Trophoblast cell (in vitro differentiated cells and primary cell): Measurements from ENCODE around the gene SLC38A11.
A peak's percentile ranks its signal among the peaks of the same experiment; 100 is the strongest.
"Not testable (repeated sequence)": the region's sequence is repeated elsewhere in the genome, so short reads cannot be mapped to it uniquely, and the experiment has no call there.

ENCODE experiments used
- DNase-seq, 2 donors: peaks; one replicate each; pipeline ENCODE4 v3.0.0-alpha.2; 2016
- H2AFZ ChIP-seq: 2 replicates; pipeline ENCODE4 v1.6.1; 2013; ENCODE audit warnings: low read length, moderate library complexity, mild to moderate bottlenecking; ENCODE audit not compliant: insufficient read depth, poor library complexity
- H2AK5ac ChIP-seq: 2 replicates; pipeline ENCODE4 v1.6.1; 2013; ENCODE audit warnings: mild to moderate bottlenecking, low read length
- H2BK120ac ChIP-seq: 2 replicates; pipeline ENCODE4 v1.6.1; 2013; ENCODE audit warnings: low read length, mild to moderate bottlenecking, moderate library complexity; ENCODE audit not compliant: insufficient read depth, poor library complexity
- H2BK12ac ChIP-seq: 2 replicates; pipeline ENCODE4 v1.6.1; 2013; ENCODE audit warnings: mild to moderate bottlenecking, low read length, moderate library complexity
- H2BK5ac ChIP-seq: 2 replicates; pipeline ENCODE4 v1.6.1; 2013; ENCODE audit warnings: low read length, low read depth, moderate library complexity, mild to moderate bottlenecking; ENCODE audit not compliant: poor library complexity
- H3K14ac ChIP-seq: 2 replicates; pipeline ENCODE4 v1.6.1; 2013; ENCODE audit warnings: mild to moderate bottlenecking, low read length
- H3K18ac ChIP-seq: 2 replicates; pipeline ENCODE4 v1.6.1; 2013; ENCODE audit warnings: mild to moderate bottlenecking, low read length
- H3K23ac ChIP-seq: 2 replicates; pipeline ENCODE4 v1.6.1; 2013; ENCODE audit warnings: low read length
- H3K27ac ChIP-seq: 2 replicates; pipeline ENCODE4 v1.5.1; 2013; ENCODE audit warnings: low read depth, mild to moderate bottlenecking, inconsistent platforms, low read length, moderate library complexity
- H3K27me3 ChIP-seq: 2 replicates; pipeline ENCODE4 v1.6.1; 2013; ENCODE audit warnings: inconsistent platforms, mild to moderate bottlenecking, low read length, moderate library complexity; ENCODE audit not compliant: insufficient read depth
- H3K36me3 ChIP-seq, 2 experiments: 1 replicate in 1 of 2; 2 replicates in 1 of 2; pipeline ENCODE4 v1.6.1; 2013; ENCODE audit warnings: low read length in 2 of 2, mild to moderate bottlenecking in 2 of 2, moderate library complexity in 1 of 2; ENCODE audit not compliant: insufficient read depth in 2 of 2, control insufficient read depth in 1 of 2
- H3K4ac ChIP-seq: 2 replicates; pipeline ENCODE4 v1.6.1; 2013; ENCODE audit warnings: low read depth, mild to moderate bottlenecking, low read length, moderate library complexity
- H3K4me1 ChIP-seq, 2 experiments: 1 replicate in 1 of 2; 2 replicates in 1 of 2; pipeline ENCODE4 v1.6.1; 2013; ENCODE audit warnings: low read length in 2 of 2, mild to moderate bottlenecking in 2 of 2, moderate library complexity in 1 of 2; ENCODE audit not compliant: insufficient read depth in 2 of 2, control insufficient read depth in 1 of 2
- H3K4me2 ChIP-seq: 2 replicates; pipeline ENCODE4 v1.6.1; 2013; ENCODE audit warnings: inconsistent platforms, mild to moderate bottlenecking, low read length, moderate library complexity
- H3K4me3 ChIP-seq: 2 replicates; pipeline ENCODE4 v1.5.1; 2013; ENCODE audit warnings: mild to moderate bottlenecking, low read depth, low read length, inconsistent platforms
- H3K79me1 ChIP-seq: one replicate; pipeline ENCODE4 v1.6.1; 2013; ENCODE audit warnings: low read length
- H3K79me2 ChIP-seq: 2 replicates; pipeline ENCODE4 v1.6.1; 2013; ENCODE audit warnings: low read length, mild to moderate bottlenecking; ENCODE audit not compliant: control insufficient read depth, insufficient read depth, poor library complexity
- H3K9ac ChIP-seq: 2 replicates; pipeline ENCODE4 v1.6.1; 2013; ENCODE audit warnings: mild to moderate bottlenecking, low read length
- H3K9me3 ChIP-seq: 2 replicates; pipeline ENCODE4 v1.6.1; 2013; ENCODE audit warnings: low read depth, mild to moderate bottlenecking, control low read depth, inconsistent platforms, low read length; ENCODE audit not compliant: insufficient read depth
- H4K12ac ChIP-seq: 2 replicates; pipeline ENCODE4 v1.6.1; 2013; ENCODE audit warnings: low read depth, mild to moderate bottlenecking, low read length, moderate library complexity
- H4K8ac ChIP-seq: 2 replicates; pipeline ENCODE4 v1.6.1; 2013; ENCODE audit warnings: low read depth, mild to moderate bottlenecking, low read length, moderate library complexity
- H4K91ac ChIP-seq: one replicate; pipeline ENCODE4 v1.6.1; 2013; ENCODE audit warnings: low read depth, mild to moderate bottlenecking, low read length, moderate library complexity
- WGBS: extraction: QIAGEN DNeasy Blood & Tissue Kit; methylation state at CpG from one replicate; pipeline ENCODE4 v1.1.7; 2013; ENCODE audit warnings: missing lambda C conversion rate; ENCODE audit not compliant: insufficient read length, insufficient coverage; ENCODE audit errors: extremely low coverage; 5-methylcytosine and 5-hydroxymethylcytosine counted together

SLC38A11 gene

GRCh38 chr2:164981217-164981990 lies 26.1 kb upstream of the SLC38A11 start:
- Histone ChIP-seq H2AFZ (no peak overlapping the region), H3K79me2 (no peaks in the 10 kb centered on the region), H4K12ac (no peak overlapping the region), H3K23ac (no peak overlapping the region), H4K8ac (no peak overlapping the region), H2AK5ac (no peak overlapping the region), H3K36me3 (no peaks in the 10 kb centered on the region), H3K4ac (no peak overlapping the region), H3K9me3 (no peaks in the 10 kb centered on the region), H3K4me3 (no peak overlapping the region), H3K9ac (no peak overlapping the region), H3K79me1 (no peaks in the 10 kb centered on the region), H3K27ac (no peak overlapping the region), H3K27me3 (no peaks in the 10 kb centered on the region), H3K14ac (no peak overlapping the region), H2BK120ac (no peak overlapping the region), H3K4me1 (no peaks in the 10 kb centered on the region), H4K91ac (no peak overlapping the region), H2BK12ac (peak overlapping the region; percentile 30), H3K4me2 (no peak overlapping the region), H2BK5ac (no peak overlapping the region), H3K18ac (no peak overlapping the region)
- no peak for DNase-seq
- WGBS, result no CpG with 5 or more reads among the region's 7 CpGs

- not testable (repeated sequence) for H3K27me3 ChIP-seq, H2AK5ac ChIP-seq, DNase-seq, H3K4me3 ChIP-seq, H3K4ac ChIP-seq, H3K18ac ChIP-seq, H4K91ac ChIP-seq, H3K4me1 ChIP-seq, H3K9me3 ChIP-seq, H4K8ac ChIP-seq, H2BK120ac ChIP-seq, H3K14ac ChIP-seq, H2BK12ac ChIP-seq, H3K36me3 ChIP-seq, H3K23ac ChIP-seq, H4K12ac ChIP-seq, H3K9ac ChIP-seq, H3K79me1 ChIP-seq, H2BK5ac ChIP-seq, H3K4me2 ChIP-seq, H3K27ac ChIP-seq, H3K79me2 ChIP-seq, H2AFZ ChIP-seq
- WGBS, result no CpG with 5 or more reads among the region's 2 CpGs
Observed at GRCh38 chr2:164980688-164981087, 25.4 kb upstream of the SLC38A11 start.

GRCh38 chr2:164979113-164979512 lies 23.8 kb upstream of the SLC38A11 start:
- WGBS, result no CpG with 5 or more reads among the region's 2 CpGs
- H3K23ac ChIP-seq, result no peak overlapping the region
- H2AFZ ChIP-seq, result no peak overlapping the region
- no peak overlapping the region for H3K4ac ChIP-seq
- H3K9me3 ChIP-seq, result no peaks in the 10 kb centered on the region
- no peaks in the 10 kb centered on the region for H3K79me1 ChIP-seq
- no peak overlapping the region for H3K18ac ChIP-seq
- no peak overlapping the region for H3K9ac ChIP-seq
- no peaks in the 10 kb centered on the region for H3K79me2 ChIP-seq
- no peak overlapping the region for H2AK5ac ChIP-seq
- H2BK5ac ChIP-seq, result no peak overlapping the region
- no peak overlapping the region for H3K27ac ChIP-seq
- H3K4me2 ChIP-seq, result no peak overlapping the region
- DNase-seq, result peak in 1 of 2 donors; percentile 41
- H3K4me1 ChIP-seq, result no peaks in the 10 kb centered on the region
- no peaks in the 10 kb centered on the region for H3K36me3 ChIP-seq
- H3K14ac ChIP-seq, result no peak overlapping the region
- H4K12ac ChIP-seq, result no peak overlapping the region
- no peak overlapping the region for H2BK120ac ChIP-seq
- H2BK12ac ChIP-seq, result no peak overlapping the region
- H4K91ac ChIP-seq, result no peak overlapping the region
- H3K4me3 ChIP-seq, result no peak overlapping the region
- H3K27me3 ChIP-seq, result no peaks in the 10 kb centered on the region
- H4K8ac ChIP-seq, result no peak overlapping the region

GRCh38 chr2:164976875-164977470 lies 21.6 kb upstream of the SLC38A11 start:
- not testable (repeated sequence) for H3K27me3 ChIP-seq, H4K12ac ChIP-seq, H3K14ac ChIP-seq, H2BK120ac ChIP-seq, H3K27ac ChIP-seq, H3K9ac ChIP-seq, H2BK5ac ChIP-seq, H2BK12ac ChIP-seq, H2AFZ ChIP-seq, H3K4me2 ChIP-seq, H4K91ac ChIP-seq, H3K4me3 ChIP-seq, DNase-seq, H2AK5ac ChIP-seq, H3K79me2 ChIP-seq, H4K8ac ChIP-seq, H3K79me1 ChIP-seq, H3K18ac ChIP-seq, H3K4me1 ChIP-seq, H3K36me3 ChIP-seq, H3K4ac ChIP-seq, H3K23ac ChIP-seq, H3K9me3 ChIP-seq
- WGBS, result no CpG with 5 or more reads among the region's 5 CpGs
